GM12875 (cell line): Measurements from ENCODE around the gene RELN.

Experiments used
- H3K4me3 ChIP-seq: one replicate; pipeline ENCODE4 v1.5.1; 2011; ENCODE audit warnings: low read depth, low read length, control low read depth
- CTCF ChIP-seq: IDR thresholded peaks from 2 replicates; pipeline ENCODE4 v1.5.1; 2011; ENCODE audit warnings: low read depth, mild to moderate bottlenecking, control low read depth, inconsistent platforms, low read length, moderate library complexity, borderline replicate concordance; ENCODE audit not compliant: insufficient read depth

The RELN gene

GRCh38 chr7:104024632-104025031, 35.2 kb upstream of the RELN start:
- H3K4me3 ChIP-seq, result no peak overlapping the region
- no peak for TF ChIP-seq CTCF

GRCh38 chr7:104023100-104023499, 33.6 kb upstream of the RELN start:
- H3K4me3 ChIP-seq, result no peak overlapping the region
- TF ChIP-seq CTCF, result no peak

GRCh38 chr7:104018425-104018824, 29.0 kb upstream of the RELN start:
- TF ChIP-seq CTCF, result no peak
- no peak overlapping the region for H3K4me3 ChIP-seq

GRCh38 chr7:104017001-104017400, 27.5 kb upstream of the RELN start:
- no peak overlapping the region for H3K4me3 ChIP-seq
- TF ChIP-seq CTCF, result no peak

GRCh38 chr7:104012835-104013234, 23.4 kb upstream of the RELN start:
- TF ChIP-seq CTCF, result no peak
- no peak overlapping the region for H3K4me3 ChIP-seq

- H3K4me3 ChIP-seq, result no peak overlapping the region
- TF ChIP-seq CTCF, result no peak
Observed at GRCh38 chr7:104011829-104012228, 22.4 kb upstream of the RELN start.

- H3K4me3 ChIP-seq, result no peak overlapping the region
- no peak for TF ChIP-seq CTCF
Observed at GRCh38 chr7:104010052-104010909, 20.8 kb upstream of the RELN start.
